Fibroblast of mammary gland (primary cell): ENCODE results near the gene PSMA3.

Source experiments
- DNase-seq: peaks from one replicate; pipeline ENCODE4 v3.0.0-alpha.2; 2010; ENCODE audit warnings: low read depth
- H3K4me3 ChIP-seq: 2 replicates; pipeline ENCODE4 v1.5.1; 2011; ENCODE audit warnings: low read depth, mild to moderate bottlenecking, low read length, moderate library complexity; ENCODE audit not compliant: control insufficient read depth
- TF ChIP-seq, protein P1 (sequence below): conservative IDR thresholded peaks from 2 replicates; pipeline ENCODE4 v1.5.1; 2011; ENCODE audit warnings: low read depth, low read length, inconsistent platforms; ENCODE audit not compliant: control insufficient read depth, insufficient read depth

The PSMA3 gene

DNA sequence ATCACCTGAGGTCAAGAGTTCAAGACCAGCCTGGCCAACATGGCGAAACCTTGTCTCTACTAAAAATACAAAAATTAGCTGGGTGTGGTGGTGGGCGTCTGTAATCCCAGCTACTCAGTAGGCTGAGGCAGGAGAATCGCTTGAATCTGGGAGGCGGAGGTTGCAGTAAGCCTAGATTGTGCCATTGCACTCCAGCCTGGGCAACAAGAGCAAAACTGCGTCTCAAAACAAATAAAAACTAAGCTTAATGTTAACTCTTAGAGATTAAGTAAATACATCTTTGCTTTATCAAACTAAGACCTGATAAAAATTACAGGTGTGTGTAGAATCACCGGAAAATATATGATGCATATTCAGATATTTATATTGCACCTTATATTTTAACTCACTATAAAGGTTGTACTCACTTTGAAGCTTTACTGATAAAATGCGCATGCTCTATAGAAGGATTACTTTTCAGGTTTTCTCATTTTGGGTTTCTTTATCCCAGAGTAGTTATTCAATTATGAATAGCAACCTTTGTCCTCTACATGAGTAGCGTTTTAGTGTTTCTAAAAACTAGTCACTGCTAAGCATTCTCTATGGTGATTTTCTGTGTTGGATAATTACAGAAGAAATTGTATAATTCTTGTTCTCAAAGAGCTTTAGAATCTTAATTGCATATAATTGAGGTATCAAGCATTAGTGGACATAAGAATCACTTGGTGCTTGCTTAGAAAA is 63.1 kb downstream of the PSMA3 start:
- DNase-seq: no peak
- TF ChIP-seq, protein P1, sequence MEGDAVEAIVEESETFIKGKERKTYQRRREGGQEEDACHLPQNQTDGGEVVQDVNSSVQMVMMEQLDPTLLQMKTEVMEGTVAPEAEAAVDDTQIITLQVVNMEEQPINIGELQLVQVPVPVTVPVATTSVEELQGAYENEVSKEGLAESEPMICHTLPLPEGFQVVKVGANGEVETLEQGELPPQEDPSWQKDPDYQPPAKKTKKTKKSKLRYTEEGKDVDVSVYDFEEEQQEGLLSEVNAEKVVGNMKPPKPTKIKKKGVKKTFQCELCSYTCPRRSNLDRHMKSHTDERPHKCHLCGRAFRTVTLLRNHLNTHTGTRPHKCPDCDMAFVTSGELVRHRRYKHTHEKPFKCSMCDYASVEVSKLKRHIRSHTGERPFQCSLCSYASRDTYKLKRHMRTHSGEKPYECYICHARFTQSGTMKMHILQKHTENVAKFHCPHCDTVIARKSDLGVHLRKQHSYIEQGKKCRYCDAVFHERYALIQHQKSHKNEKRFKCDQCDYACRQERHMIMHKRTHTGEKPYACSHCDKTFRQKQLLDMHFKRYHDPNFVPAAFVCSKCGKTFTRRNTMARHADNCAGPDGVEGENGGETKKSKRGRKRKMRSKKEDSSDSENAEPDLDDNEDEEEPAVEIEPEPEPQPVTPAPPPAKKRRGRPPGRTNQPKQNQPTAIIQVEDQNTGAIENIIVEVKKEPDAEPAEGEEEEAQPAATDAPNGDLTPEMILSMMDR: no peak
- no peak overlapping the region for H3K4me3 ChIP-seq

GRCh38 chr14:58309086-58309485 is 64.4 kb downstream of the PSMA3 start:
- DNase-seq: no peak
- TF ChIP-seq, protein P1: no peak
- no peak overlapping the region for H3K4me3 ChIP-seq

- no peak overlapping the region for H3K4me3 ChIP-seq
- TF ChIP-seq, protein P1: no peak
- DNase-seq: no peak
These were observed 69.1 kb downstream of the PSMA3 start for GRCh38 chr14:58313699-58314098.

DNA sequence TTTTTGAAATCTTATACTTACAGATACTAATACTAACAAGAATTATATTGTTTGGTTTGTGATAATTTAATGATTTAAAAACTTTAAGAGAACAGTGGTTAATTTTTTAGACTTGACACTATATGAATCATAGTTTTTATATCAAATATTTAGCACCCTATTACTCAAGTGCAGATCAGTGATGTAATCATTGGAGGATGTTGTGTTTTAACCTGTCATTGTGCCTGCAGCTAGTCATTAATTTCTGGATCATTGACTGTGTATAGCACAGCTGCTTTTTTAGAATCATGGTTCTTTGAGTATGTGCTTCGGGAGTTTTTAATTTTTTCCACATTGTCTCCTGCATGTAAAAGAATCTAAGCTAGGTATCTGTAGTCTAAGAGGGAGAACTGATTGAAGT is 71.0 kb downstream of the PSMA3 start:
- TF ChIP-seq, protein P1: no peak
- no peak for DNase-seq
- H3K4me3 ChIP-seq: no peak overlapping the region
